HCT116 (cell line): ENCODE results near the gene BEGAIN. TPM values are rescaled to one million over a fixed set of nuclear protein-coding genes. Genes with fewer than 3 reads are reported as not detected.

Source experiments
- ATAC-seq: fragments of 200-7000 bp; cut with Tn5 transposase; 2 replicates; pipeline ENCODE4 v1.9.1; 2020; ENCODE audit warnings: mild to moderate bottlenecking, moderate library complexity
- BruUV-seq: library from RNA; stranded (reverse); fragments of 400-500 nt; replicated peaks from 2 replicates; lab custom pipeline; 2021; lab: Mats Ljungman, UMichigan
- CTCF ChIA-PET: fragments of 300-600 bp; sonication (Branson Sonifier 250); formaldehyde crosslinking; loops from one replicate; lab custom pipeline; 2021; ENCODE audit warnings: antibody characterized with exemption; lab: Charles Lee
- POLR2A ChIA-PET: fragments of 300-600, 350-600 bp; sonication (Branson Sonifier 250); formaldehyde crosslinking; loops from one replicate; lab custom pipeline; 2021; ENCODE audit warnings: antibody characterized with exemption; lab: Charles Lee
- RAD21 ChIA-PET, 2 experiments: fragments of 300-600 bp; sonication (Branson Sonifier 250); formaldehyde crosslinking; loops; one replicate each; lab custom pipeline; 2023; ENCODE audit warnings: low total read pairs in 2 of 2; ENCODE audit not compliant: uncharacterized antibody in 2 of 2, unreplicated experiment in 2 of 2, low non-redundant PET in 1 of 2; lab: Charles Lee
- DNase-seq: peaks from one replicate; pipeline ENCODE4 v3.0.0-alpha.2; 2010; ENCODE audit warnings: low read depth, low spot score
- H2AFZ ChIP-seq: fragments of 200-600 bp; shearing (Covaris generic), sonication (generic); 2 replicates; pipeline ENCODE4 v1.6.1; 2017; ENCODE audit warnings: low read depth, mixed run types, mixed read lengths, antibody characterized with exemption, low read length; ENCODE audit not compliant: poor library complexity, severe bottlenecking
- H3K27ac ChIP-seq: 2 replicates; pipeline ENCODE4 v1.5.1; 2012; ENCODE audit warnings: low read depth, low read length
- H3K27me3 ChIP-seq: fragments of 200-600 bp; sonication (generic); 2 replicates; pipeline ENCODE4 v1.6.1; 2016; ENCODE audit warnings: mixed run types, low read length, mixed read lengths; ENCODE audit not compliant: insufficient read depth
- H3K36me3 ChIP-seq, 2 experiments: fragments of 200-500 bp in 1 of 2; fragments of 200-600 bp in 1 of 2; sonication (Bioruptor generic) in 1 of 2; sonication (generic) in 1 of 2; 2 replicates each; pipeline versions ENCODE4 v1.5.1 to v1.6.1; 2014 to 2016; ENCODE audit warnings: low read length in 2 of 2, inconsistent platforms in 1 of 2, mixed read lengths in 1 of 2, mixed run types in 1 of 2; ENCODE audit not compliant: insufficient read depth in 2 of 2, control insufficient read depth in 1 of 2
- H3K4me1 ChIP-seq, 2 experiments: fragments of 200-600 bp in 1 of 2; sonication (generic) in 1 of 2; 2 replicates each; pipeline versions ENCODE4 v1.5.1 to v1.6.1; 2012 to 2017; ENCODE audit warnings: low read length in 2 of 2, inconsistent platforms in 1 of 2, mild to moderate bottlenecking in 1 of 2, mixed read lengths in 1 of 2, mixed run types in 1 of 2, moderate library complexity in 1 of 2; ENCODE audit not compliant: insufficient read depth in 2 of 2, control insufficient read depth in 1 of 2
- H3K4me2 ChIP-seq: fragments of 200-600 bp; sonication (generic); 2 replicates; pipeline ENCODE4 v1.6.1; 2017; ENCODE audit warnings: mixed run types, low read length, mixed read lengths
- H3K4me3 ChIP-seq, 2 experiments: fragments of 200-600 bp in 1 of 2; sonication (generic) in 1 of 2; replicated peaks in 1 of 2; 2 replicates each; pipeline ENCODE4 v1.5.1; 2011 to 2016; ENCODE audit warnings: low read length in 2 of 2, control low read depth in 1 of 2, low read depth in 1 of 2, mild to moderate bottlenecking in 1 of 2, mixed read lengths in 1 of 2, mixed run types in 1 of 2
- H3K79me2 ChIP-seq: fragments of 200-600 bp; sonication (generic); 2 replicates; pipeline ENCODE4 v1.6.1; 2017; ENCODE audit warnings: mild to moderate bottlenecking, mixed run types, low read length, moderate library complexity, mixed read lengths; ENCODE audit not compliant: insufficient read depth
- H3K9ac ChIP-seq: fragments of 200-600 bp; sonication (generic); 2 replicates; pipeline ENCODE4 v1.6.1; 2016; ENCODE audit warnings: low read length, mixed read lengths
- H3K9me2 ChIP-seq: fragments of 200-600 bp; sonication (generic), shearing (Covaris generic); 2 replicates; pipeline ENCODE4 v1.6.1; 2017; ENCODE audit warnings: mixed run types, mild to moderate bottlenecking, moderate library complexity; ENCODE audit not compliant: insufficient read depth
- H3K9me3 ChIP-seq, 2 experiments: fragments of 200-500 bp in 1 of 2; fragments of 200-600 bp in 1 of 2; sonication (Bioruptor generic) in 1 of 2; sonication (generic) in 1 of 2; 2 replicates each; pipeline ENCODE4 v1.6.1; 2014 to 2017; ENCODE audit warnings: low read length in 2 of 2, mixed read lengths in 2 of 2, inconsistent platforms in 1 of 2, low read depth in 1 of 2, mild to moderate bottlenecking in 1 of 2, mixed run types in 1 of 2, moderate library complexity in 1 of 2; ENCODE audit not compliant: control insufficient read depth in 1 of 2, insufficient read depth in 1 of 2
- H4K20me1 ChIP-seq: fragments of 200-600 bp; sonication (generic), shearing (Covaris generic); 2 replicates; pipeline ENCODE4 v1.6.1; 2017; ENCODE audit warnings: mixed run types, mild to moderate bottlenecking, moderate library complexity; ENCODE audit not compliant: insufficient read depth
- CBX3 ChIP-seq: IDR thresholded peaks from 2 replicates; pipeline ENCODE4 v1.6.1; 2012; ENCODE audit warnings: low read depth
- CEBPB ChIP-seq: IDR thresholded peaks from 2 replicates; pipeline ENCODE4 v1.6.1; 2012; ENCODE audit warnings: low read depth
- ELF1 ChIP-seq: IDR thresholded peaks from 2 replicates; pipeline ENCODE4 v1.6.1; 2012; ENCODE audit warnings: low read depth, borderline replicate concordance
- EZH2 ChIP-seq: fragments of 200-600 bp; sonication (generic); IDR thresholded peaks from 2 replicates; pipeline ENCODE4 v1.6.1; 2017; ENCODE audit warnings: antibody characterized with exemption, mixed run types
- EZH2phosphoT487 ChIP-seq: fragments of 200-600 bp; IDR thresholded peaks from 2 replicates; pipeline ENCODE4 v1.6.1; 2018; ENCODE audit warnings: antibody characterized with exemption, borderline replicate concordance
- FOSL1 ChIP-seq: IDR thresholded peaks from 2 replicates; pipeline ENCODE4 v1.6.1; 2012; ENCODE audit warnings: low read depth
- JUND ChIP-seq: IDR thresholded peaks from 2 replicates; pipeline ENCODE4 v1.6.1; 2012
- POLR2A ChIP-seq: IDR thresholded peaks from 2 replicates; pipeline ENCODE4 v1.7.0; 2011; ENCODE audit warnings: borderline replicate concordance; ENCODE audit not compliant: insufficient read depth, insufficient read length; ENCODE audit errors: extremely low read depth
- POLR2AphosphoS5 ChIP-seq: IDR thresholded peaks from 2 replicates; pipeline ENCODE4 v1.6.1; 2011; ENCODE audit warnings: mild to moderate bottlenecking, low read depth, low read length, moderate library complexity
- RAD21 ChIP-seq: IDR thresholded peaks from 2 replicates; pipeline ENCODE4 v1.6.1; 2012; ENCODE audit warnings: low read depth, mild to moderate bottlenecking
- SIN3A ChIP-seq: IDR thresholded peaks from 2 replicates; pipeline ENCODE4 v1.6.1; 2012; ENCODE audit warnings: low read depth
- SP1 ChIP-seq: IDR thresholded peaks from 2 replicates; pipeline ENCODE4 v1.6.1; 2012; ENCODE audit warnings: low read depth
- TCF7L2 ChIP-seq: IDR thresholded peaks from 2 replicates; pipeline ENCODE4 v1.7.0; 2011; ENCODE audit warnings: borderline replicate concordance, inconsistent platforms; ENCODE audit not compliant: insufficient read depth, insufficient read length; ENCODE audit errors: extremely low read depth
- YY1 ChIP-seq: IDR thresholded peaks from 2 replicates; pipeline ENCODE4 v1.6.1; 2011; ENCODE audit warnings: low read length, low read depth, moderate library complexity, mild to moderate bottlenecking; ENCODE audit not compliant: insufficient replicate concordance; ENCODE audit errors: extremely low read depth
- ZBTB33 ChIP-seq: IDR thresholded peaks from 2 replicates; pipeline ENCODE4 v1.6.1; 2011; ENCODE audit warnings: mild to moderate bottlenecking, low read length, moderate library complexity; ENCODE audit not compliant: insufficient replicate concordance; ENCODE audit errors: extremely low read depth
- ZFX ChIP-seq: fragments of 450-650 bp; IDR thresholded peaks from 2 replicates; pipeline ENCODE4 v1.6.1; 2017
- ZNF274 ChIP-seq: fragments of 200-500 bp; sonication (Bioruptor generic); IDR thresholded peaks from 2 replicates; pipeline ENCODE4 v1.6.1; 2014; ENCODE audit warnings: mild to moderate bottlenecking, low read depth, low read length, inconsistent platforms
- intact Hi-C: fragments of 100-400 bp; cut with micrococcal nuclease; formaldehyde crosslinking; loops from 2 replicates; pipeline ENCODE4 v1.10.0; 2022
- total RNA-seq: library from RNA; stranded (reverse); gene quantifications from one replicate; pipeline ENCODE4 v1.2.1, GENCODE V29; 2021; ENCODE audit not compliant: unreplicated experiment
- TF ChIP-seq, protein P1 (sequence below): IDR thresholded peaks from 2 replicates; pipeline ENCODE4 v1.6.1; 2012
- TF ChIP-seq, protein P2 (sequence below), 3 experiments: fragments of 200-600 bp in 1 of 3; sonication (generic) in 1 of 3; IDR thresholded peaks in 2 of 3; conservative IDR thresholded peaks in 1 of 3; 2 replicates each; pipeline ENCODE4 v1.5.1; 2012 to 2017; ENCODE audit warnings: low read depth in 2 of 3, low read length in 2 of 3, antibody characterized with exemption in 1 of 3, borderline replicate concordance in 1 of 3, control low read depth in 1 of 3, mild to moderate bottlenecking in 1 of 3, mixed read lengths in 1 of 3, mixed run types in 1 of 3, moderate library complexity in 1 of 3; ENCODE audit not compliant: insufficient read depth in 1 of 3

The BEGAIN gene
- total RNA-seq, 1 experiment from 2014 or later, result 8.5 TPM

DNA sequence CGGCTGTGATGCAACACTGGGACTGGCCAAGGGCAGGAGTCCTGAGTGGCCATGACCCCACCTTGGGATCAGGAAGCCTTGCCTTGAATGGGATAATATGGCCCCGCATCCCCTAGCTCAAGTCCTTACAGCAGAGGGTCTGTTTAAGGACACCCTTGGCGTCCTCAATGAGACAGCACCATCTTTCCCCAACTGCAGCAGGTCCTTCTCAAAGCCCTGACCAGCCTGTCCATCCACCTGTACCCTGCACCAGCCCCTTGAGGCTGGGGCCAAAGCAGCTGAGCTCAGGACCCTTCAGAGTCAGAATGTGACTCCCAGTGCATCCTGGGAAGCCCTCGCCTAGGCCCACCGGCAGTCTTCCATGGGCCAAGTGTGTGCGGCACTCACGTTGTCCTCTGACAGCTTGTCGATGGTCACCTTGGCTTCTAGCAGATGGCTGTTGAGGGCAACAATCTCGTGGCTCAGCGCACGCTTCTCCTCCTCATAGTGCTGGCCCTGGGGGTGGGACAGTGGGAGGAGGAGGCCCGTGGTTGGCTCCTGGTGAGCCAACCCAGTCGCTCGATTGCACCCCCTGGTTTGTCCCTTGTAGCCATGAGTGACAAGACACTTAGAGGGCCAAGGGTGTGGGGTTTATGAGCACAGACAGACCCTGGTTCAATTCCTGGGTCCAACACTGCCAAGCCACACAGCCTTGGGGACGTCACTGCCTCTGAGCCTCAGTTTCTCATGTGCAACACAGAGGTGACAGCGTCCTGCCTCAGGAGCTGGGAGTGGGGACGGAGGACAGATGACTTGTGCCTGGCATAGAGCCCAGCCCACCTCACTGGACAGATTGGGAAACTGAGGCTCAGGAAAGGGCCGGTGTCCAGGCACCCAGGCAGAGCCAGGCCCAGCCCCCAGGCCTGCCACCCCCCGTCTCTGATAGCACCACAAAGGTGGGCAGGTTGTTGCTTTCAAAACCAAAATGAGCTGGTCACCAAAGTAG is 43.5 kb downstream of the BEGAIN start:
- POLR2A ChIA-PET, result no interaction called here
- no peak overlapping the region for H3K9ac ChIP-seq
- H4K20me1 ChIP-seq, result no peaks in the 10 kb centered on the region
- H3K4me3 ChIP-seq, result no peak overlapping the region
- no peaks in the 10 kb centered on the region for H3K9me2 ChIP-seq
- H3K4me2 ChIP-seq, result no peak overlapping the region
- peaks cover 29 to 48% of the 10 kb centered on the region in 2 experiments for H3K4me1 ChIP-seq
- no TSS peak for BruUV-seq
- H3K79me2 ChIP-seq, result no peaks in the 10 kb centered on the region
- H3K27me3 ChIP-seq, result no peaks in the 10 kb centered on the region
- no peak overlapping the region for H3K27ac ChIP-seq
- no peak for DNase-seq
- intact Hi-C loops, result loop anchor here (10.0 kb wide), 1 partner anchor 129 kb away; no protein-coding TSS in a partner anchor
- H3K9me3 ChIP-seq, result no peaks in the 10 kb centered on the region
- RAD21 ChIA-PET, result no interaction called here
- ATAC-seq, result no peak
- H3K36me3 ChIP-seq, result no peaks in the 10 kb centered on the region
- TF ChIP-seq JUND (no peak), CEBPB (no peak), FOSL1 (no peak), RAD21 (no peak), ZBTB33 (no peak), ZFX (no peak), ELF1 (no peak), POLR2AphosphoS5 (no peak), SIN3A (no peak), SP1 (no peak), TCF7L2 (no peak), ZNF274 (no peak), EZH2 (no peak), CBX3 (no peak), EZH2phosphoT487 (no peak), POLR2A (no peak), YY1 (no peak)
- TF ChIP-seq, protein P1, sequence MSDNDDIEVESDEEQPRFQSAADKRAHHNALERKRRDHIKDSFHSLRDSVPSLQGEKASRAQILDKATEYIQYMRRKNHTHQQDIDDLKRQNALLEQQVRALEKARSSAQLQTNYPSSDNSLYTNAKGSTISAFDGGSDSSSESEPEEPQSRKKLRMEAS, result no peak
- TF ChIP-seq, protein P2, sequence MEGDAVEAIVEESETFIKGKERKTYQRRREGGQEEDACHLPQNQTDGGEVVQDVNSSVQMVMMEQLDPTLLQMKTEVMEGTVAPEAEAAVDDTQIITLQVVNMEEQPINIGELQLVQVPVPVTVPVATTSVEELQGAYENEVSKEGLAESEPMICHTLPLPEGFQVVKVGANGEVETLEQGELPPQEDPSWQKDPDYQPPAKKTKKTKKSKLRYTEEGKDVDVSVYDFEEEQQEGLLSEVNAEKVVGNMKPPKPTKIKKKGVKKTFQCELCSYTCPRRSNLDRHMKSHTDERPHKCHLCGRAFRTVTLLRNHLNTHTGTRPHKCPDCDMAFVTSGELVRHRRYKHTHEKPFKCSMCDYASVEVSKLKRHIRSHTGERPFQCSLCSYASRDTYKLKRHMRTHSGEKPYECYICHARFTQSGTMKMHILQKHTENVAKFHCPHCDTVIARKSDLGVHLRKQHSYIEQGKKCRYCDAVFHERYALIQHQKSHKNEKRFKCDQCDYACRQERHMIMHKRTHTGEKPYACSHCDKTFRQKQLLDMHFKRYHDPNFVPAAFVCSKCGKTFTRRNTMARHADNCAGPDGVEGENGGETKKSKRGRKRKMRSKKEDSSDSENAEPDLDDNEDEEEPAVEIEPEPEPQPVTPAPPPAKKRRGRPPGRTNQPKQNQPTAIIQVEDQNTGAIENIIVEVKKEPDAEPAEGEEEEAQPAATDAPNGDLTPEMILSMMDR (IDR thresholded peaks at IDR 0.05 in 2 of 3, conservative IDR thresholded peaks at IDR 0.05 in 1 of 3; ENCODE audit: borderline replicate concordance in 1 of 3, insufficient read depth in 1 of 3, low read depth in 2 of 3, low read length in 2 of 3), result no peak
- TF ChIP-seq, all 23 proteins: peak for 0
- H2AFZ ChIP-seq, result no peak overlapping the region
- CTCF ChIA-PET, result no interaction called here
